KG1 (cell line): ENCODE results near the gene FBF1.
"Not testable (repeated sequence)": the region's sequence is repeated elsewhere in the genome, so short reads cannot be mapped to it uniquely, and the experiment has no call there.

Experiments
- DNase-seq: peaks from one replicate; lab custom pipeline; 2025; lab: John Stamatoyannopoulos, UW

The FBF1 gene

GRCh38 chr17:75896415-75897159 is 44.3 kb downstream of the FBF1 start, which contains the start of gene TRIM65:
Gene TRIM65 (minus strand): TSS chr17:75896951. CDS start chr17:75896937, 14 bp downstream.
- peak; percentile 40 for DNase-seq

GRCh38 chr17:75895370-75896155 is 45.3 kb downstream of the FBF1 start:
- DNase-seq: no peak

- DNase-seq: no peak
These were observed 46.7 kb downstream of the FBF1 start for GRCh38 chr17:75894049-75894733.

DNA sequence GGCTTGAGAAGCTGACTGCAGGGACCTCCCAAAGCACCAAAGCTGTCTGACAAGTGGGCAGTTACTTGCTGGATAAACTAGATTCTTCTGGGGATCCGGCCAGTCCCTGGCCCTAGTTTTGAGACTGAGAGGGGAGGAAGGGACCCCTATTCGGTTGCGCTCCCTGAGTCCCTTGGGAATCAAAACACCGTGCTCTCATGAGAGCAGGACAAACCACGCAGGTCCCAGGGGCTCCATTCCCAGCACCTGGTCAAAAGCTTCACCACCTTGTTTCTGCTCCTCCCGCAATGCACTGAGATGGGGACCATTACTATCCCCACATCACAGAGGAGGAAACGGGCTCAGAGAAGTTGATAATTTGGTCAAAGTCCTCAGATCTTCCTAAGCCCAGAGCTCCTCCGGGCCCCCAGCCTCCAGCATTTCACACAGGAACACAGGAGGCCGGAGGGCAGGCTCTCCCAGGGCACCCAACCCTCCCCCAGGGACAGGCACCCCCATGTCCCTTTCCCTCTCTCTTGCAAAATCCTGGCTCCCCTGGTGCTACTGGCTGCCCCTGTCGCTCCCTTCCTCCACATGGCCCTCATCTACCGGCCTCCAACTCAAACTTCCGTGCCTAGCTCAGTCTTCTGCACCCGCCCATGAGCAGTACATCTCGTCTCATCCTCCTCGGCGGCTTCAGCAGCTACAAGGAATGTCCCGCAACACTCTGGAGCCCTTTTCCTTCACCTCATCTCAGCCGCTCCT is 47.4 kb downstream of the FBF1 start:
- DNase-seq: no peak

DNA sequence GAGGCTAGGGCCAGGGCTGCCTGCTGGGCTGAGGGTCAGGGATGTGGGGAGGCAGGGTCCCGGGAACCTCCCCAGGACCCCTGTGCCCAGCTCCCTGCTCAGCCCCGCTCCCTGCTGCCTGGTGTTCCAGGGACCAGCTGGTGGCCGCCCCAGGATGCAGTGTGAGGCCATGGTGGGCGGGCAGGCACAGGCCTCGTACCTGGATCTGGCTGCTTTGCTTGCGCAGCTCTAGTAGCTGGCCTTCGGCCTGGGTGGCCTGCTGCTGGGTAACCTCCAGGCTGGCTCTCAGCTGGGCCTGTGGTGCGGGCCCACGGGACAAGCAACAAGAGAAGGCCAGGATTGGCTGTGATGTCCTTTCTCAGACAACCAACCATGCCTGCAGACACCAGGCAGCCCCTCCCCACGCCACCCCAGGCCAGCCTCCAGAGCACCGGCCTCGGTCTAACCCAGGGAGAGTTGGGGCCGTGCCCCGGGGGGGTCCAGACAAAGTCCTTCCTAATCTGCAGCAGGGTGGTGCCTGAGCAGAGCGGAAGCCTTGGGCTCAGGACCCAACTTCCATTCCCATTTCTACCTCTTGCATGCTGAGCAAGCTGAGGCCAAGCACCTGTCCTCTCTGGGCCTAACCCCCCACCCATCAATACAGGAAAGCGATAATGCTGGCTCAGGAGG is 48.2 kb downstream of the FBF1 start:
- DNase-seq: no peak

- DNase-seq: no peak
These were observed 49.0 kb downstream of the FBF1 start for GRCh38 chr17:75891605-75892555.

DNA sequence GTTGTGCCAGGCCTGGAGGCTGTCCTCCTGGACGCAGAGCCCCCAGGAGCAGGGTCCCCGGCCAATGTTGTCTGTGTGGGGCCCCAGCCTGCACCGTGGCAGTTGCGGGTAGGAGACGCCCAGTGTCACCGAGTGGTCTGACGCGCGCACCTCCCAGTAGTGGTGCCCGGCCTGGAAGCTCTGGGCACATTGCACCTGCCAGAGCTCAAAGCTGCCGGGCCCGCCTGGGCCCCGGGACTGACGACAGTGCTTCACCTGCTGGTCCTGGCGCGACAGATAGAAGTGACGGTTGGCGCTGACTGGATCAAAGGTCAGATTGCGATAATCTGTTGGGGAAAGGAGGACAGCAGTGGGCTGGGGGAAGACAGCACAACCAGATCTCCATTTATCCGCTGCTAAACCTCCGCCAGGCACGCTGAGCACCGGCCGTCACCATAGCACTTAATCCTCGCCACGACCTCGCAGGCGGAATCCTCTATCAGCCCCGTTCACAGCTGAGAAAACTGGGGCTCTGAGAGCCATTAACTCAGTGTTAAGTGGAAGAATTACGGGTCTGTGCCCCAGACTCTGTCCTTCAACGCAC is 49.7 kb downstream of the FBF1 start:
- DNase-seq: no peak

DNA sequence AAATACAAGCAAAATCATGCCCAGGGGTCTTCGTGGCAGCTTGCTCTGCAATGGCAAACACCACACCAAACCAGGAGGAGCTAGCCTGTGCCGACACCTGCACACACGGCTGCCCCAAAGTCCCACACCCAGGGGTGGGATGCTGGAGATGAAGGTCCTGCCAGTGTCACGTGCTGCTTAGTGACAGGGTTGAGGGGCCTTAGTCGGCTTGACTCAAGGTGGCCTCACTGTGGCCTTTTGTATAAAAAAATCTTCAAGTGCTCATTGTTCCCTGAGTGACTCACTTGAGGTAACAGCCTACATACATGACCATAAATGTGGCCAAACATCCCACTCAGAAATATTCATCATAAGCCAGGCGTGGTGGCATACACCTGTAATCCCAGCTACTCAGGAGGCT is 51.4 kb downstream of the FBF1 start:
- DNase-seq: no peak

- DNase-seq: no peak
These were observed 52.4 kb downstream of the FBF1 start for GRCh38 chr17:75888484-75888883.

DNA sequence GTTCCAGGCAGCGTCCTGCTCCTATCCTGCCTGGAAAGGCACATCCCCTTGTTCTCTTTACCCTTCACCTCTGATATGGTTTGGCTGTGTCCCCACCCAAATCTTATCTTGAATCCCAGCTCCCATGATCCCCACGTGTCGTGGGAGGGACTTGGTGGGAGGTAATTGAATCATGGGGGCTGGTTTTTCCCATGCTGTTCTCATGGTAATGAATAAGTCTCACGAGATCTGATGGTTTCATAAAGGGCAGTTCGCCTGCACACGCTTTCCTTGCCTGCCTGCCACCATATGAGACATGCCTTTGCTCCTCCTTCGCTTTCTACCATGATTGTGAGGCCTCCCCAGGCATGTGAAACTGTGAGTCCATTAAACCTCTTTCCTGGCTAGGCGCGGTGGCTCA is 55.0 kb downstream of the FBF1 start:
- DNase-seq: not testable (repeated sequence)

DNA sequence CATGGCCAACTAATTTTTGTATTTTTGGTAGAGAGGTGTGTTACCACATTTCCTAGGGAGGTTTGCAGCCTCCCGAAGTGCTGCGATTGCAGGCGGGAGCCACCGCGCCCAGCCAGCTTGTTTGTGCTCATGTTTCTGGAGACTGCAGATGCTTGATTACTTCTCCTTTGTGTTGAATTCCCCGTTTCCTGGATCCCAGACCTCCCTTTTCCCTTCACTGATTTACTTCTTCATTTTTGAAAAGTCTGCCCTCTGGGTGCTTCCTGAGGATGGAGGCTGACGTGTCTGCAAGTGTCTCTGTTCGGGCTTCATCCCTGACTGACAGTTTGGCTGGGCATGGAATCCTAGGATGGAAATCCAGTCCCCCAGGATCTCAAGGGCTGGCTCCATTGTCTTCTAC is 55.4 kb downstream of the FBF1 start:
- no peak for DNase-seq

DNA sequence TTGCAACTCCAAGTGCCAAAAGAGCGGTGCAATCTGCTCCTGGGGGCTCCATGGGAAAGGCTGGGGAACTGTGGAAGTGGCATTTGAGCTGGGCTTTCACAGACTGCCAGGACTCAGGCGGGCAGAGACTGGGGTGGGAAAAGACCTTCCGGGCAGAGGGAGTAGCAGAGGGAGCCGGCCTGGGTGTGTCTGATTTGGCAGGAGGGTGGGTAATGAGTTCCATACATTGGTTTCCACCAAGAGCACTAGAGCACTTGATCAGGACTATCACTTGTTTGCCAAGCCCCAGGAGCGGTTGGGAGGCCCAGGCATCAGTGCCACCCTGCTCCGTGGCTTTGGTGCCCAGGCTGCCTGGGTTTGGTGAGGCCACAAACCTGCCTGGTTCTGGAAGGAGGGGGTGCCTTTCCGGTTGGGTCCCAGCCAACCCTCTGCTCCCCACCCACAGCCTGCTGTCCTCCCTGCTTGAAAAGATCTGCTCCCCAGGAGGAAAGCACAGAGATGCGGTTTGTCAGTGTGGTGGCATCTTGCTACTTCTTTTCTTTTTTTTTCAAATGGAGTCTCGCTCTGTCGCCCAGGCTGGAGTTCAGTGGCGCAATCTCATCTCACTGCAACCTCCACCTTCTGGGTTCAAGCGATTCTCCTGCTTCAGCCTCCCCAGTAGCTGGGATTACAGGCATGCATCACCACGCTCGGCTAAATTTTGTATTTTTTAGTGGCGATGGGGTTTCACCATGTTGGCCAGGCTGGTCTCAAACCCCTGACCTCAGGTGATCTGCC is 59.0 kb downstream of the FBF1 start:
- DNase-seq: no peak

- no peak for DNase-seq
These were observed 60.6 kb downstream of the FBF1 start for GRCh38 chr17:75880266-75880665.

- DNase-seq: peak; percentile 8
These were observed 62.5 kb downstream of the FBF1 start, which contains the start of gene TRIM47 for GRCh38 chr17:75878174-75878998. Gene TRIM47 (minus strand): TSS chr17:75878581. CDS start chr17:75878548, 33 bp downstream.

GRCh38 chr17:75877752-75878173 is 63.1 kb downstream of the FBF1 start:
- peak; percentile 6 for DNase-seq

DNA sequence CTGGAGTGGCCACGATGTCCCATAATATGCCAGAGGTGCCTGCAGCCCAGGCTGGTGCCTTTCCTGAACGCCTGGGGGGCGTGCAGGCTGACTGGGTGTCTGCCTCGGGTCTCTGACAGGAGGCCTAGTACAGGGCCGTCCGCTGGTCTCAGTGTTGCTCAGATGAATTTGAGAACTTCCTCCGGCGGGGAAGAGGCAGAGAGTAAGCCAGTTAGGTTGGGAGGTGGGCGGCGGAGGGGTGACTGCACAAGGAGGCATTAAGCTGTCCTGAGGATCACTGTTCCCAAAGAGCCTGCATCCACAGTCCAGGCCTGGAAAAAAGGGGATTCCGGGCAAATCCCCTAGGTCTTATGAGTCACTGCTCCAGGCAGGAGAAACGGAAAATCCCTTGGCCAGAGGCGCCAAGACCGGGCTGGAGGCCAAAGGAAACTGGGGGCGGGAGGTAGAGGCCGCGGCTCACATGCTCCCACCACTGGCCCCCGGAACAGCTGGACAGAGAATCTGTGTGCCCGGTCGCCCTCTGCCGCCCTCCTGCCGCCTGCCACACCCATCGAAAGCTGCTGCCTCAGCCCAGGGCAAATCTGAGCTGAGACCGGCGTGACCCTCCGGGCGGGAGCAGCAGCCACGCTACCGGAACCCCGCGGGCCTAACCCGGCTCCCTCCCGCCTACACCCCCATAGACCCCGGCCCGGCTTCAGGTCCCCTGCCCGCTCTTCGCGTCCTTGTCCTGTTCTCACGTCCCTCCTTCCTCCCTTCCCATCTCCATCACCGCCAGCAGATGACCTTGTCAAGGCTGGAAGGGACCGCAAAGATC is 63.7 kb downstream of the FBF1 start:
- no peak for DNase-seq
